T-cell (primary cell): ENCODE data around the gene SLC22A14. TPM values are rescaled to one million over a fixed set of nuclear protein-coding genes. Genes with fewer than 3 reads are reported as not detected.

Source experiments
- ATAC-seq, 4 experiments: fragments of 200-7000 bp in 3 of 4; fragments of 150-1000 bp in 1 of 4; cut with Tn5 transposase; replicated peaks in 1 of 4; 1 replicate in 3 of 4; 2 replicates in 1 of 4; pipeline ENCODE4 v1.10.0; 2021; ENCODE audit warnings: moderate library complexity in 3 of 4, mild to moderate bottlenecking in 2 of 4, moderate number of reproducible peaks in 1 of 4
- CTCF ChIA-PET, 2 donors: fragments of 300-600 bp; sonication (Branson Sonifier 250); formaldehyde crosslinking; loops; one replicate each; lab custom pipeline; 2022; ENCODE audit warnings: antibody characterized with exemption in 2 of 2; lab: Charles Lee
- POLR2A ChIA-PET, 2 donors: fragments of 300-600 bp; sonication (Branson Sonifier 250); formaldehyde crosslinking; loops; one replicate each; lab custom pipeline; 2022; ENCODE audit warnings: antibody characterized with exemption in 2 of 2; lab: Charles Lee
- DNase-seq, 35 experiments: peaks; one replicate each; pipeline versions ENCODE4 v3.0.0 to v3.0.0-alpha.2; 2013 to 2023
- H3K27ac ChIP-seq: one replicate; pipeline ENCODE4 v1.5.1; 2013; ENCODE audit warnings: low read length
- H3K27me3 ChIP-seq, 2 experiments: replicated peaks in 1 of 2; 1 replicate in 1 of 2; 2 replicates in 1 of 2; pipeline versions ENCODE4 v1.6.1 to v1.7.0; 2013; ENCODE audit warnings: low read length in 1 of 2, mixed read lengths in 1 of 2; ENCODE audit not compliant: control insufficient read depth in 2 of 2, insufficient read depth in 2 of 2; ENCODE audit errors: extremely low read depth in 1 of 2
- H3K36me3 ChIP-seq, 2 donors: 1 replicate in 1 of 2; 2 replicates in 1 of 2; pipeline versions ENCODE4 v1.6.1 to v1.7.0; 2013; ENCODE audit warnings: low read length in 1 of 2; ENCODE audit not compliant: control insufficient read depth in 2 of 2, insufficient read depth in 1 of 2; ENCODE audit errors: extremely low read depth in 1 of 2
- H3K4me1 ChIP-seq, 2 experiments: 1 replicate in 1 of 2; 2 replicates in 1 of 2; pipeline versions ENCODE4 v1.6.1 to v1.7.0; 2013; ENCODE audit warnings: low read length in 2 of 2, mixed read lengths in 1 of 2; ENCODE audit not compliant: insufficient read depth in 2 of 2, control insufficient read depth in 1 of 2; ENCODE audit errors: extremely low read depth in 1 of 2
- H3K4me3 ChIP-seq, 2 donors: 1 replicate in 1 of 2; 2 replicates in 1 of 2; pipeline versions ENCODE4 v1.5.1 to v1.7.0; 2013; ENCODE audit warnings: mild to moderate bottlenecking in 2 of 2, low read length in 1 of 2, moderate library complexity in 1 of 2; ENCODE audit not compliant: control insufficient read depth in 1 of 2; ENCODE audit errors: extremely low read depth in 1 of 2
- H3K9me3 ChIP-seq: 2 replicates; pipeline ENCODE4 v1.7.0; 2013
- H3K27ac Mint-ChIP-seq, 2 donors: one replicate each; pipeline ENCODE4 v1.8.0; 2020 to 2021; ENCODE audit warnings: mild to moderate bottlenecking in 2 of 2, mixed read lengths in 2 of 2
- H3K27me3 Mint-ChIP-seq, 2 donors: one replicate each; pipeline ENCODE4 v1.8.0; 2021 to 2022; ENCODE audit warnings: mixed read lengths in 2 of 2
- H3K36me3 Mint-ChIP-seq: one replicate; pipeline ENCODE4 v1.8.0; 2021; ENCODE audit warnings: mixed read lengths
- H3K4me1 Mint-ChIP-seq, 3 donors: one replicate each; pipeline ENCODE4 v1.8.0; 2020 to 2022; ENCODE audit warnings: mixed read lengths in 3 of 3, mild to moderate bottlenecking in 1 of 3
- H3K4me3 Mint-ChIP-seq, 3 donors: one replicate each; pipeline ENCODE4 v1.8.0; 2020 to 2022; ENCODE audit warnings: mild to moderate bottlenecking in 3 of 3, mixed read lengths in 3 of 3, moderate library complexity in 3 of 3
- H3K9me3 Mint-ChIP-seq, 3 donors: one replicate each; pipeline ENCODE4 v1.8.0; 2020 to 2022; ENCODE audit warnings: mixed read lengths in 3 of 3
- WGBS: methylation state at CpG from one replicate; pipeline ENCODE4 v1.1.5; 2013; ENCODE audit warnings: missing lambda C conversion rate; ENCODE audit not compliant: insufficient coverage; 5-methylcytosine and 5-hydroxymethylcytosine counted together
- total RNA-seq, 35 experiments: library from RNA in 6 of 35; stranded (reverse) in 6 of 35; fragments of 120-200 nt in 1 of 35; gene quantifications; one replicate each; pipeline versions ENCODE4 v1.2.1 to v1.2.4 and lab custom pipeline; 2013 to 2026

SLC22A14 gene
- total RNA-seq, 5 donors from 2014 or later (not counting 1 experiment from before 2014, with no cell fraction given): 0.10 TPM; not detected in 4

DNA sequence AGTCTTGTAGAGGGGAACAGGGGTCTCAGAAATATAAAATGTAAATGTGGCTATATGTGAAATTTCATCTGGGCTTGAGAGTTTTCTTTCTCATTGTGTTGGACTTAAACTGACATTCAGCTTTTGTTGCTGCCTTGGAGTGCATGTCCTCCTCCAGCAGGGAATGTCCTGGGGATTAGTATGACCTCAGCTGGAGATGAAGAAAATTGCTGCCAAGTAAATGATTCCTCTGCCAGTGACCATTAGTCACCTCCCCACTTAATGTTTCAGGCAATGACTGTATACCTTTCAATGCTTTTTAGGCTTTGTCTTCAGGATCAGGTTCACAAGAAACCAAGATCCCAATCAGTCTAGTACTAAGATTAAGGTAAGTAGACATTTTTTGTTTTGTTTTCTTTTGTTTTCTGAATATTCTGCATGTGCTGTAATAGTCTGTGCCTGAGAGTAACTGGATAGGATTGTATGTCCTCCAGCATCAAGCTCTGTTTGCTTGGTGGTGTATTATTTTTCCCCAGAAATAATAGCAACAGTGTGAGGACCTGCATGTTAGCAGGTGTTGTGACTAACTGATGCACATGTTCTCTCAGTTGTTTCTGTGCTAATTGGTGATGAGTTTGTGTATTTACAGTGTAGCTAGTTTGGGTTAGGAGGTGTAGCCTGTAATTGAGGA lies 34.6 kb upstream of the SLC22A14 start:
- ATAC-seq (no peak), DNase-seq (no peak)
- peak overlapping the region; percentile 4 to 6 for H3K27ac Mint-ChIP-seq
- peaks cover 62% of the 10 kb centered on the region for H3K36me3 Mint-ChIP-seq
- no peak overlapping the region for H3K4me3 ChIP-seq
- ChIA-PET POLR2A (no interaction called here), CTCF (interaction anchor here (0.6 to 0.7 kb wide), 3 partner anchors 15 to 399 kb away, joined by 3 to 6 read pairs (median 3); no protein-coding TSS in a partner anchor)
- H3K4me1 Mint-ChIP-seq: peaks cover 0 to 6% (median 3%) of the 10 kb centered on the region in 3 donors
- H3K4me1 ChIP-seq: no peaks in the 10 kb centered on the region
- H3K9me3 Mint-ChIP-seq: no peaks in the 10 kb centered on the region
- no peak overlapping the region for H3K27ac ChIP-seq
- no peaks in the 10 kb centered on the region for H3K27me3 Mint-ChIP-seq
- H3K4me3 Mint-ChIP-seq: no peak overlapping the region
- H3K9me3 ChIP-seq: no peaks in the 10 kb centered on the region
- no peaks in the 10 kb centered on the region for H3K27me3 ChIP-seq
- H3K36me3 ChIP-seq: peaks cover 6 to 64% of the 10 kb centered on the region in 2 donors

DNA sequence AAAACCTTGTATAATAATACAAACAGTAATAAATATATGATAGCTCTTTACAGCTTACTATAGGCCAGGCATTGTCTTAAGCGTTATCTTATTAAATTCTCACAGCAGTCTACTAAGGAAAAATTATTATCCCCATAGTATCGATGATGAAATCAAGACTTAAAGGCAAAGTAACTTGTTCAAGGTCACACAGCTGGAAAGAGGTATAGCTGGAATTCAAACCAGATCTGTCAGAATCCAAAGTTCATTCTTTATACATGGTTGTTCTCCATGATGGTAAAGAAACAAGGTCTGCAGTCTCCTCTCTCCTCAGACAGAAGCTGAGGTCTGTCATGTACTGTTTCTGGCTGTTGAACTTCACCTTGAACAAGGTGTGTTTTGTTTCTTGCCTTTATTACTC lies 31.9 kb upstream of the SLC22A14 start:
- Mint-ChIP-seq H3K4me3 (no peak overlapping the region), H3K27me3 (no peaks in the 10 kb centered on the region), H3K9me3 (no peaks in the 10 kb centered on the region), H3K27ac (no peak overlapping the region), H3K4me1 (peaks cover 0 to 6% (median 3%) of the 10 kb centered on the region in 3 donors), H3K36me3 (peaks cover 75% of the 10 kb centered on the region)
- no peak for ATAC-seq
- Histone ChIP-seq H3K4me3 (no peak overlapping the region), H3K4me1 (no peaks in the 10 kb centered on the region), H3K36me3 (peaks cover 12 to 87% of the 10 kb centered on the region in 2 donors), H3K27ac (no peak overlapping the region), H3K9me3 (no peaks in the 10 kb centered on the region), H3K27me3 (no peaks in the 10 kb centered on the region)
- WGBS: no CpG with 5 or more reads among the region's 2 CpGs
- ChIA-PET POLR2A (no interaction called here), CTCF (interaction anchor here in 1 of 2 donors (0.6 kb wide), 1 partner anchor 85 kb away, joined by 3 read pairs; no protein-coding TSS in a partner anchor)
- DNase-seq: no peak

DNA sequence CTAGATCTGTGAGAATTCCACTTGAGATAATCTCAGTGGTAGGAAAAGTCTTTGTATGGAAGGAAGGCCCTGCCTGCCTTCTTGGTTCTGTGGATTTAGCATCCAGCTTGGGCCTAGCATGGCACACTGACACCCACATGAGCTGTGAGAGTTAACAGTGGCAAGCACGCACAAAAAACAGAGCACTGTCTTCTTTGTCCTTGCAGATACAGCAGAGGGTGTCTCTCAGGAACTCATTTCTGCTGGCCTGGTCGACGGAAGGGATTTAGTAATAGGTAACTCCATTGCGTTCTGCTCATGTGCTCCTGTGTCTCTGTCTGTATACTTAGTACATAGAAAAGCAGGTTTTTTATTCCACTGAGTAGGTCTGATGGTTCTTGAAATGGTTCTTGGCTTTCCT lies 30.9 kb upstream of the SLC22A14 start:
- Mint-ChIP-seq H3K4me1 (peaks cover 0 to 6% (median 5%) of the 10 kb centered on the region in 3 donors), H3K9me3 (no peaks in the 10 kb centered on the region), H3K27ac (peak overlapping the region in 1 of 2 donors; percentile 18), H3K4me3 (no peak overlapping the region), H3K36me3 (peaks cover 77% of the 10 kb centered on the region), H3K27me3 (no peaks in the 10 kb centered on the region)
- ATAC-seq (no peak), DNase-seq (no peak)
- Histone ChIP-seq H3K4me3 (no peak overlapping the region), H3K27me3 (no peaks in the 10 kb centered on the region), H3K27ac (no peak overlapping the region), H3K4me1 (no peaks in the 10 kb centered on the region), H3K36me3 (peaks cover 16 to 79% of the 10 kb centered on the region in 2 donors), H3K9me3 (no peaks in the 10 kb centered on the region)
- WGBS: 100% methylated on average over 1 of the region's 4 CpGs
- CTCF ChIA-PET: no interaction called here
- POLR2A ChIA-PET: no interaction called here

DNA sequence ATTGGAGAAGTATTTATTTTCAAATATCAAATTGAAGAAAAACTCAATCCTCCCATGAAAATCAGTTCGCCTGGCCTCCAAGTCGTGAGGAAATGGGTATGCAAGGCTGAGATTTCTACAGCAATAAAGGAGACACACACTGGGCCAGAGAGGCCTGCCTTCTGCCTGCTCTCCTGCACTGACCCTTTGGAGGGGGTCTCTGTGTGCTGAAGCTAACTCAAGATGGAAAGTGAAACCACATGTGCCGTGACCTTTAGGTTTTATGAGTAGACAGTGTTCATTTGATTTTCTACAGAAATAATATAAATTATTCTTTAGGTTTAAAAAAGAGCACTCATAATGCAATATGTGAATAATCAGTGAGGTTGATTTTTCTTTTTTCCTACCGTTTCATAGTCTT lies 28.4 kb upstream of the SLC22A14 start:
- H3K4me3 ChIP-seq: no peak overlapping the region
- H3K36me3 ChIP-seq: peaks cover 16 to 58% of the 10 kb centered on the region in 2 donors
- H3K27ac ChIP-seq: no peak overlapping the region
- no CpG with 5 or more reads among the region's 4 CpGs for WGBS
- ChIA-PET POLR2A (no interaction called here), CTCF (no interaction called here)
- DNase-seq: no peak
- H3K27me3 Mint-ChIP-seq: no peaks in the 10 kb centered on the region
- peaks cover 0 to 2% of the 10 kb centered on the region in 2 experiments for H3K4me1 ChIP-seq
- no peaks in the 10 kb centered on the region for H3K27me3 ChIP-seq
- no peaks in the 10 kb centered on the region for H3K9me3 Mint-ChIP-seq
- H3K4me1 Mint-ChIP-seq: peaks cover 0 to 21% (median 16%) of the 10 kb centered on the region in 3 donors
- H3K4me3 Mint-ChIP-seq: no peak overlapping the region
- no peaks in the 10 kb centered on the region for H3K9me3 ChIP-seq
- peaks cover 61% of the 10 kb centered on the region for H3K36me3 Mint-ChIP-seq
- ATAC-seq: no peak
- no peak overlapping the region for H3K27ac Mint-ChIP-seq

DNA sequence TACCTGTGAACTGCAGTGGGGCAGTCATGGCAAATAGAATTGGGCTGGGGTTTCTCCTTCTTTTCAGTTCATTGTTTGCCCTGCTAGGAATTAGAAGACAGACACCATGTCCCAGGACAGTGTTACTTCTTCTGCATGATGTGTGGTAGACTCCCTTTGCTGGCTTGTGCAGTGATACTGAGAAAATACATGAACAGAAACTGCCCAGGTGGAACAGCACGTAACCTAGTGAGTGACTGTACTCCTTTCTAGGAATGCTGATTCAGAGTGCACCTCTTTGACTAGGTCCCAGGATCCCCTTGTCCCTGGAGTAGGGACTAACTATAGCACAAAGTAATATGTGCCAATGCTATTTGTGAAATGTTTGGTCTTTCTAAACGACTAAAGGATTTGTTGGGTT lies 27.2 kb upstream of the SLC22A14 start:
- ChIA-PET CTCF (no interaction called here), POLR2A (no interaction called here)
- no peak for DNase-seq
- no peak overlapping the region for H3K27ac ChIP-seq
- peaks cover 0 to 4% of the 10 kb centered on the region in 2 experiments for H3K4me1 ChIP-seq
- 70% methylated on average over 2 of the region's 2 CpGs for WGBS
- Mint-ChIP-seq H3K27me3 (no peaks in the 10 kb centered on the region), H3K9me3 (no peaks in the 10 kb centered on the region), H3K27ac (no peak overlapping the region), H3K4me3 (no peak overlapping the region), H3K36me3 (peaks cover 51% of the 10 kb centered on the region), H3K4me1 (peaks cover 5 to 25% (median 20%) of the 10 kb centered on the region in 3 donors)
- no peak for ATAC-seq
- no peaks in the 10 kb centered on the region for H3K27me3 ChIP-seq
- H3K4me3 ChIP-seq: no peak overlapping the region
- peaks cover 16 to 47% of the 10 kb centered on the region in 2 donors for H3K36me3 ChIP-seq
- H3K9me3 ChIP-seq: no peaks in the 10 kb centered on the region

DNA sequence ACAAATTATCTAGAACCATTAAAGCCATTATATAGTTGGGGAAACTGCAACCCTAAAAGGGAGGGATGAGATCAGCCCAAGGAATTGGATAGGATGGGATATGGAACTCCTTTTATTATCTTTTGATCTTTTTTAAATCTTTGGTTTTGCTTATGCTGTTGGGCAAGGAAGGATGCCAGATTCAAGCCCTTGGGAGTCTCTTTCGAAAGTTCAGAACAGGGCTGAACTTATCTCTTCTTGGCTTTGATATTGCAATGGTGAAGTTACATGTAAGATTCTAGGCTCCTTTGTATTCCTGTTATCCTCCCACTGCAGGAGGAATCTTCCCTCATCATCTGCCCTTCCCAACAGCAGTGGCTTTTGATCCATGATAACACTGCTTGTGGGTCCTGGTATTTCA lies 26.5 kb upstream of the SLC22A14 start:
- peaks cover 16 to 40% of the 10 kb centered on the region in 2 donors for H3K36me3 ChIP-seq
- H3K27ac ChIP-seq: no peak overlapping the region
- DNase-seq (no peak), ATAC-seq (no peak)
- H3K27me3 Mint-ChIP-seq: no peaks in the 10 kb centered on the region
- H3K4me3 Mint-ChIP-seq: no peak overlapping the region
- H3K4me3 ChIP-seq: no peak overlapping the region
- ChIA-PET POLR2A (no interaction called here), CTCF (no interaction called here)
- peaks cover 0 to 4% of the 10 kb centered on the region in 2 experiments for H3K4me1 ChIP-seq
- no peaks in the 10 kb centered on the region for H3K9me3 Mint-ChIP-seq
- no CpG with 5 or more reads among the region's 1 CpG for WGBS
- no peaks in the 10 kb centered on the region for H3K27me3 ChIP-seq
- H3K36me3 Mint-ChIP-seq: peaks cover 49% of the 10 kb centered on the region
- H3K9me3 ChIP-seq: no peaks in the 10 kb centered on the region
- H3K27ac Mint-ChIP-seq: no peak overlapping the region
- peaks cover 12 to 31% (median 26%) of the 10 kb centered on the region in 3 donors for H3K4me1 Mint-ChIP-seq
